Nucleus accumbens (tissue), 56 donors: ENCODE measurements around the gene RND3.

Source experiments
- DNase-seq, 56 donors: peaks; one replicate each; lab custom pipeline; 2025; lab: John Stamatoyannopoulos, UW

RND3 gene

GRCh38 chr2:150476809-150477302, 10.6 kb downstream of the RND3 start:
- no peak for DNase-seq

DNA sequence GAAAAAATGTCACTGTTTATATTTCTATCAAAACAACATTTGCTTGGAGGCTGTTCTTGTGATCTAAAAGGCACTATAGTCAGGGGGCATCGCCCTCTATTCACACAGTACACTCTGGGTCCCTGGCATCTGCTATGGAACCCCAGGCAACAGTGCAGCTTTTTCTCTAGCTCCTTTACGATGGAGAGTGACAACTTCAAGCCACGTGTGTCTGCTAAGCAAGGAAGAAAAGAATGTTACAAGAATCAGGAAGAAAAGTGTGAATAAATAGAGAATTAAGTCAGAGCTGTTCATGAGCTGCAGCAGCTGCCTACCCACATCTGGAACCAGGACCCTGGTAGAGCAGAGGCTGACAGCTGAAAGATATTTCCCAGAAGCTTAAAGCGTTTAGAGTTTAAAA, 11.2 kb downstream of the RND3 start:
- DNase-seq: no peak

- DNase-seq: no peak
Observed at GRCh38 chr2:150475479-150476250, 11.8 kb downstream of the RND3 start.

- no peak for DNase-seq
Observed at GRCh38 chr2:150474326-150475074, 13.0 kb downstream of the RND3 start.

DNA sequence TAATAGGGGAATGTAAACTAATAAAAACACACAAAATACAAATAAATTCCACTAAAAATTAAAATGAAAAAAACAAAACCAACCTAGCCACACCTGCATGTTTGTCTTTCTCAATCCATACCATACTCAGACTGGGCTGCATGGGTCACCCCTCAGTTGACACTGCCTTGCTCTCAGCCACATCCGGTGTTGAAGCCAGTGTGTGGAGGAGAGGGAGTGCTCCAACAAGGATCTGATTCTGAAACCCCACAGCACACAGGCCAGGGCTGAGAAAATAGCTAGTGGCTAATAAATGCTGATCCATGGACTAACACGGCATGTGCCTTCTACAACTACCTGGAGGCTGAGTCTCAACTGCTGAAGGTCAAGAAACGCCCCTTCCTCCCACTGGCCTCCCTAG, 13.7 kb downstream of the RND3 start:
- DNase-seq: no peak

- no peak for DNase-seq
Observed at GRCh38 chr2:150472511-150472899, 15.0 kb downstream of the RND3 start.

DNA sequence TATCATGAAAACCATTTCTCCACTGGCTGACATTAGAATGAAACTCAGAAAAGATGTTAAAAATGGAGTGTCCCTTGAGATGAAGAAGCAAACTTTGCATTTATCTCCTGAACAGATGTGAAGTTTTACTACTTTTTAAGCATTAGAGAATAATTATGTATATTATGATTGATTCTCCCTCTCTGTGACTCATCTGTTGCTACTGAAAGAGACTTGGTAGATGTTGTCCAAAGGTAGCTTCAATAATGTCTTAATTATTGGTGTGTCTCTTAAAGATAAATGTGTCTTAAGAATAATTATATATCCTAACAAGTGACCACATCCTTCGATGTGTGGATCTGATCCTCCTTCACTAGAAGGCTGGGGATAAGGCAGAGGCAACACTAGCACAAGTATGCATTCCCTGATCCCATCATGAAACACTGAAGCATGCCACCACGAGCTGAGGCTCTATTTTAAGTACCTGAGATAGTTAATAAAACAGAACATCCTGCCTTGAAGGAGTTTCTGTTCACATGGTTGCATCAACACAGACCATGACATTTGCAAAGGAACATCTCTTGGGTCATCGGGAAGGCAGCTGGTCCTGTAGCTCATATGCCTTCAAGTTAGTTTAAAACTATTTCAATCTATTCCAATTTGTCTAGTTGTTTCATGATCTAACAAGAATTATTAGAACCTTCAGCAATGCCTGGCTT, 15.5 kb downstream of the RND3 start:
- no peak for DNase-seq

GRCh38 chr2:150470435-150470834, 17.0 kb downstream of the RND3 start:
- DNase-seq: no peak

DNA sequence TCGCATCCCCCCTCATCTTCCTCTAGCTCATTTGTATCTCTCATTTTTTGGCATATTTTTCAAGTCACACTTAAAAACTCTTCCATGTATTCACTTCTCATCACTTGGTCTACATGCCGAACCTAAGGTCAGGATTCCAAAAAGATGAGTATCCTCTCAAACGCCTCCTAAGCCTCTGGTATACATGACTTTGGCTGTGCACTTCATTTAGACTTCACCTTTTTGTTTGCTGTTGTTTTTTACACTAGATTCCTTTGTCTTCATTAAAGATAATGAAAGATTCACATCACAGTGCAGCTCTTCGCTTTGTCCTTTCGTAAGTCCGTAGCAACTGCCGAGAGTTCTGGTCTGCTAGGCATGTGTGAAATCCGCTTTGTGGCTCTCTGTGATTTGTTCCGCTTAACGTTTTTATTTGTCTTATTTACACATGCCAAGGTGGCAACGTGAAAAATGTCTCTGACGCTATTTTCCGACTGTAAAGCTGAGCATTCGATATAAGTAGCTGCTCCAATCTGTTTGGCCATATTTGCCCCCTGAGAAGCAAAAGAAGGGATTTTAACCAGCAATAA, 17.7 kb downstream of the RND3 start:
- no peak for DNase-seq

GRCh38 chr2:150468350-150468960, 19.0 kb downstream of the RND3 start:
- DNase-seq: no peak

- DNase-seq: no peak
Observed at GRCh38 chr2:150467621-150467963, 19.9 kb downstream of the RND3 start.

DNA sequence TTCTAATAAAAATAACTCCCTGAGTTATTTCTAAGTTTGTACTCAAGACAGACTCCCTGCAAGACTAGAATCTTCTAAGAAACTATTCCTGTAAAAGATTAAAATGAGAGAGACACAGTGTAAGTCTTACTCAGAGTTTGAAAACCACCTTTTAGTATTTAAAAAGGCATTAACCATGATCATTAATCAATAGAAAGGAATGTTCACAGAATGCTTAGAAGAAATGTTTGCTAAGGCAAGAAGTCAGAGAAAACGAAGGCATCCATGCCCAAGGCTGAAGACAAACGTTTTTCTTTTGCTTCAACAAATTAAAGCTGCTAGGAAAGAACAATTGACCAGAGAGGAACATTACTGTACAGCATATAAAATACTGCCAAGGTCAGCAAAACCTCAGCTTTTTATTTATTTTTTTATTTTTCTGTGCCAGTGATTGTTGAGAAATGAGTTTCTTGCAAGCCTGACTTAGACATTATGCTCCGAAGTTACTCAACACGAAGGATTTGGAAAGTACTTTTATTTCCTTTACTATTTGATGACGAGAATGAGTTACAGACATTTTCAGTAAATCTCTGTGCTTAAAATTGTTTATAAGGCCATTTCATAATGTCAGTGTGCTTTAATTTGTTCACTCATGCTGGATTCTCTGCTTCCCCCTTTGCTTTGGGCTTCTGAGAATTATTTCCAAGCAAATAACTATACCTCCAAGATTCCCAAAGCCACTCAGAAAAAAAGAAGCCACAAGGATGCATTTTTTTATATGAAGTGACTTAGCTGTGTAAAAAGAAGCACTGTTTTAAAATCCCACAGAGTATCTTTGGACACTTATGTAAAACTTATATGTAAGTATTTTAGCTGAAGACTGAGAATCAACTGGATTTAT, 20.5 kb downstream of the RND3 start:
- no peak for DNase-seq

DNA sequence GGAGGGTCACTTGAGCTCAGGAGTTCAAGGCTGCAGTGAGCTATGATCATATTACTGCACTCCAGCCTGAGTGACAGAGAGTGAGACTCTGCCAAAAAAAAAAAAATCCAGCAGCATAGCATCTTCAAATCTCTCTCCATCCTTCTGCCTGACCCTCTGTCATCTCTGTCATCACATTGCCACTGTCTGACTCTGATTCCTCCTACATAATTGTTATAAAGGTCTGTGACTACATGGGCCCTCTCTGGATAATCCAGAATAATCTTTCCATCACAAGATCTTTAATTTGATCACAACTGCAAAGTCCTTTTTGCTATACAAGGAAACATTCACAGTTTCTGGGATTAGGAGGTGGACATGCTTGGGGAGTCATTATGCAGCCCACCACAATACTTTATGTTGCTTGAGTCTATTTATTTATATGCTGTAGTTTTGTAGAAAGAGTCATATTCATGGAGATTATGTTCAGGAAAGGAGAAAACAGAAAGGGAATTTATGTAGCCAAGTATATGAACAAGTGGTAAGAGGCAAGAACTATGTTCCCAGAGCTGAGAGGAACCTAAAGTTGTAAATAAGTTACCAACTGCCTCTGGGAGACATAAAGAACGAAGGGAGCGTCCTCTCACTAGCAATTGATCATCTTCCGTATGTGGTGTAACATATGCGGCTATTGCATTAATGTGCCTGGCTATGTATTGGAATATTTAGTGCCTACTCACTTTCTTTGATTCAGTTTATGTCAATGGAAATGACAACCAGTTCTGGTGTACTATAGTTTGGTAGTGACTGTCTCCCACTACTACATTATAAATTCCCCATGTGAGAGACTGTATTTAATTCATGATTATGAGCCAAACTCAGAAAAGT, 21.5 kb downstream of the RND3 start:
- no peak for DNase-seq

- DNase-seq: no peak
Observed at GRCh38 chr2:150464986-150465385, 22.5 kb downstream of the RND3 start.

DNA sequence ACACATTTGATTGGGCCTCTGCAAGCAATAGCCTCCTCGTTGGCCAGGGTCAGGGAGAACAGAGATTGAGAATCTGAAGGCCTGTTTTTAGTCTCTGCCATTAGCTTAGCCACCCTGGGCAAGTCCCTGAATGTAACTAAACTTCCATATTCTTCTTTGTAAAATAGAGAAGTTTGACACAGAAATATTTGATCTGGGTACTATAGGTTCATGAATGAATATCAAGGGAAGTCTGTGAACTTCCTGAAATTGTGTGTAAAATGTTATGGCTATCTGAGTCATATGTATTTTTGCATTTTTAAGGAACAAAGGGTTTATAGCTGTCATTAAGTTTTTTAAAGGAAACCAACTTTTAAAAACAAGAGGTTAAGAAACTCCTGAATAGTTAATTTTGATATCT, 23.2 kb downstream of the RND3 start:
- DNase-seq: no peak

- DNase-seq: no peak
Observed at GRCh38 chr2:150462770-150463169, 24.7 kb downstream of the RND3 start.

DNA sequence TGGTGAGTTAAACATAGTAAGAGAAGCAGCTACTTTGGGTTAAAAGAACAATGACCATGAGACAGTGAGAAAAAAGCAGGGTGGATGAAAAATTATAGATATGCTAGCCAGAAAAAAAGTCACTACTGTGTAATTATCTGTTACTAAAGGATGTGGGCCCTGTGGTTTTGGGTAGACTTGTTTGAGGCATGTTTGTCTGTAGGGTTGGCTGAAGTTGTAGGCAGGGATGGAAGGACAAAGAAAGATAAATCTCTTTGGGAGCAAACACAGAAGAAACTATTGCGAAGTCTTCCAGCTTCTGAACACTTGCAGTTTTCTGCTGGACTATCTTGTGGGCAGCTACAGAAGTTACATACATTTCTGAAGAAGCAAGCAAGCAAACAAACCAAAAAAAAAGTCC, 28.2 kb downstream of the RND3 start:
- no peak for DNase-seq

- no peak for DNase-seq
Observed at GRCh38 chr2:150450765-150451164, 36.7 kb downstream of the RND3 start.

DNA sequence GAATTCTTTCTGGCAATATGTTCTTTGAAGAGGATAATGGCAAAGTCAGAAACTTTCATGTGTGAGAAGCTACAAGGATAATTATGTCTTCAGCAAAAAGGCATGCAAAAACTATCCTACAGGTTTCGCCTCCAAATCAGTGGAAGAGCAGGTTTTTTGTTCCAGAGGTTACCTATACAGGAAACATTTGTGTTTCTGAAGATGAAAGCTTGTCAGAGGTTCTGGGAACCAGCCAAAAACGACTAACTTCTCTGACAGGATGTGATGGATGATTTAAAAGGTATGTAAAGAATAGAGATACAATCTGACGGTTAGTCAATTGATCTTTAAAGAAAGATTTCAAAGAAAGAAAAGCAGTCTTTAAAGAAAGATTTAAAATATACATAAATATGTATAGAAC, 37.6 kb downstream of the RND3 start:
- no peak for DNase-seq
